ENCODE results near the gene TARDBP. TPM values are rescaled to one million over a fixed set of nuclear protein-coding genes. Genes with fewer than 3 reads are reported as not detected.
"Not testable (repeated sequence)": the region's sequence is repeated elsewhere in the genome, so short reads cannot be mapped to it uniquely, and the experiment has no call there.

Gene TARDBP
- total RNA-seq, 1 donor from 2014 or later = 59.1 TPM

DNA sequence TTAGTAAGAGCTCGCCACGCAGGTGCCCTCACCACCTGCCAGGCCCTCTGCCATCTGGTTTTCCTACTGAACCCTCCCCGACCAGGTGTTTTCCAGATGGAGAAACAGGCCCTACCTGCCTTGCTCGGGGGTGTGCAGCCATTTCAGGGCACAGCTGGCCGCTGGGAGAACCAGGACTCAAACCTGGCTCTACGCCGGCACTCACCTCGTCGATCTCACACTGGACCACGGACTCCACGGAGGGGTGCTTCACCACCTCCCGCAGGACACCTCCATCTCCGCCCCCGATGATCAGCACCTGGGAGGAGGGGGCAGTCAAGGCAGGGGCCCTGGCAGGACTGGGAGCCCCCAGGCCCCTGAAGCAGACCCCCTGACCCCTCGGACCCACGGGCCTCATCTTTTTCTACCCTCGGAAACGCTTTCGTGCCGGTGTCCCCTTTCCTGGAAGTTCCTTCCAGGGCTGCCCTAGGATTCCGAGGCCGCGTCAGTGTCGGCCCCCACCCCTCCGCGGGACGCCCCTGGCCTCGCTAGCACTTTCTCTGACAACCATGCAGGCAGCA, 46.2 kb downstream of the TARDBP start:
- no peak for DNase-seq (ENCODE audit: low spot score)
- ATAC-seq = no peak

DNA sequence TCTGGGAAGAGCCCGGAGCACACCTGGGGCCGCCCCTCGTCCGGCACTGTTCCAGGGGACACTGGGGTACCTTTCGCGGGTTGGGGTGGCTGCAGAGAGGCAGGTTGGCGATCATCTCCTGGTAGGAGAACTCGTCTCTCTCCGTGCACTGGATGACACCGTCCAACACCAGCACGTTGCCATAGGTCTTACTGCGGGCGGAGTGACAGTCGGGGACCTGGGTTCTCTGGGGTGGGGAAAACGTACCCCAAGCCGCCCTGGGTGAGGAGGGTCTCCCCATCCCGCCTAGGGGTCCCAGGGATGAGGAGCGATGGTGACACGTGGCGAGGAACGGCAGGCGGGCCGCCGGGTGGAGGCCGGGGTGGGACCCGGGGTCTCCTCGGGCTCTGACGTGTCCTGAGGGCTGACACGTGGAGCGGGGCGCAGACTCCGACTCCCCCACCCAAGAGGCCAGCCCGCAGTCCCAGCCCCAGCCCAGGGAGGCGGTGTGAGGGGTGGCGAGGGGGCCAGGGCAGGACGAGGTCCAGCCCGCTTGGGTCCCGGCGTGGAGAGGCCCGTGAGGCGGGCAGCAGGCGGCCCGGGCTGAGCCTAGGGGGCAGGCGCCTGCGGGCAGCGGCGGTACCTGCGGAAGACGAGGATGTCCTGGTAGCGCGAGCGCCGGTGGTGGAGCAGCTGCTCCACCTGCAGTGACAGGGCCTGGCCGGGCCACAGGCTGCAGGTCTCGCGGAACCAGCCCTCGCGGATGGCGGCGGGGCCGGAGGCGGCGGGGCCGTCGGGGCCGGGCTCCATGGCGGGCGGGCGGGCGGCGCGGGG, 46.9 kb downstream of the TARDBP start:
- ATAC-seq (peak; percentile 2), DNase-seq (ENCODE audit: low spot score) (no peak)

DNA sequence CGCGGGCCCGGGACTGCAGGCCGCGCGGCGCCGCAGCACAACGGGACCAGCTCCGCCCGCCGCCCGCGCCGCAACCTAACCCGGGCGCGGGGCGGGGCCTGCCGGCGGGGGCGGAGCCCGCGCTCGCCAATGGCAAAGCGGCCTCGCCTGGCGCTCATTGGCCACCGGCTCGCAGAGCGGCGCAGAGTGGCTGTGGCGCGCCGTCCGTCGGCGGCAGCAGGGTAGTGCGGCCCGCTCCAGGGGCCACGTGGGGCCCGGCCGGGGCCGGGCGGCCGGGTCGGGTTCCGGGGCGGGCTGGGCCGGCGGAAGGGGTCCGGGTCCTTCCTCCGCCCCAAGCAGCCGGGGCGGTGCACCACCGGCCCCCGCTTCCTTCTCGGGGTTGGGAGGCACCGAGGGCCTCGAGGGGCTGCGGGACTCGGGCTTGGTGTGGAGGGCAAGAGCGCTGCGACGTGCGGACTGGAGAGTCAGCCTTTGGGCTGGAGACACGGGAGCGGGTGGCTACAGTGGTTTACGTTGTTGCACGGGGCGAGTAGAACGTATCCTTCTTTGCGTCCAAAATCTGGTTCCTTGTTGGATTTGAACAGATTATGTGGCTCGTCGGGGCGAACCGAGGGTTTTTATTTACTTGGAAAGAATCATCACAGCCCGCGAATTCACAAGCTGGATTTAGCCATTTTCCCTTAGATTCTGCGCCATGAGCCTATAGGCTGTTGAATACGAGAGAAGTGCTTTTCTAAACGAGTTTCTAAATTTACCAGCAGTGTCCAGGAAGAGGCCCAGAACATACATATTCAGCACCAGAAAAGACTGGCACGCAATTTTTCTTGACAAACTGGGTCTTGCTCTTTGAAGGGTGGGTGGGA, 47.7 kb downstream of the TARDBP start, which contains the start of gene SRM:
Gene SRM (minus strand): TSS at position 51 of the 863 bp plus-strand sequence. CDS start 75 bp downstream, outside the sequence.
- ATAC-seq (peak; percentile 95), DNase-seq (ENCODE audit: low spot score) (peak; percentile 94)

DNA sequence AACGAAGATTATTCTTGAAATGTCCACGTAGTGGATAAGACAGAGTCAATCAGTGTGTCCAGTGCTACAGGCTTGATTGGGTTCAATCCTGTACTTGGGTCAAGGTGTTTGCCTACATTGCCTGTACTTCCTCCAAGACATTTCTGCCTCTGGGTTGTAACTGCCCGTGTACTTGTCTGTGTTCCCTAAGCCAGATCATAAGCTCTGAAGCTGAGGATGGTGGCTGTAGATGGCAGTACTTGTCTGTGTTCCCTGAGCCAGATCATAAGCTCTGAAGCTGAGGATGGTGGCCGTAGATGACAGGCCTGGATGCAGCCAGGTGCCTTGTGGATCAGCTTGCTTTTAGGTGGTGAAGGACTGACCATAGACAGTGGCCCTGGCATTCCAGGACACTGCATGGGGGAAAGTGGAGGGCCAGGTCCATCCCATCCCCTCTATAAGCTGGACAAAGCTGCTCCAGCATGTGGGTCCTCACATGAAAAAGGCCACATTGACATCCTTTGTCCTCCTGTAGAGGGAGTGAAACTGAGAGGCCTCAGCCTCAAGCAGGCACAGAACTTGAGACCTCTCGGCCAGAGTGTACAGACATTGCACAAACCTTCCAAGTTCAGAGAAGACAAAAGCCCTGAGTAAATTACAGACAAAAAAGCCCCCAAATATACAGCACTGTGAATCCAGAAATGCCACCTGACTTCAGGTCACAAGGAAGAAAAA, 49.4 kb downstream of the TARDBP start:
- DNase-seq (ENCODE audit: low spot score) (no peak), ATAC-seq (no peak)

DNA sequence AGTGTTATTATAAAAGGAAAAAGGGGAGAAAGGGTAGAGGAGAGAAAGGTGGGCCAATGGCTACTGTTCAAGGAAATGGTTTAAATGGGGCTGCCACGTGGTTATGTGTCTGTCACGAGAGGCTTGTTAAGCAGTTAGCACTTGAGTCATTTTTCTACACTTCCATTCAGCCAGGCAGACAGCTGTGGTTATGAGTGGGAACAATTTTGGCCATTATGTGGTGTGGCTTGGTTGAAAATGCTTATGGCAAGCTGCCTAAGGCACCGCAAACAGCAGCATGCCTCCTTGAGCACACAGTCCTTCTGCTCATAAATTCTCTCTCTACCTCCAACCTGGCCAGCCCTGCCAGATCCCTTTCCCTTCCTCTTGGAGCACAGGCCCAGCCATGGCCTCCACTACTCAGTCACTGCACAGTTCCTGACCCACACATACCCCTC, 50.5 kb downstream of the TARDBP start:
- ATAC-seq (no peak), DNase-seq (ENCODE audit: low spot score) (no peak)

DNA sequence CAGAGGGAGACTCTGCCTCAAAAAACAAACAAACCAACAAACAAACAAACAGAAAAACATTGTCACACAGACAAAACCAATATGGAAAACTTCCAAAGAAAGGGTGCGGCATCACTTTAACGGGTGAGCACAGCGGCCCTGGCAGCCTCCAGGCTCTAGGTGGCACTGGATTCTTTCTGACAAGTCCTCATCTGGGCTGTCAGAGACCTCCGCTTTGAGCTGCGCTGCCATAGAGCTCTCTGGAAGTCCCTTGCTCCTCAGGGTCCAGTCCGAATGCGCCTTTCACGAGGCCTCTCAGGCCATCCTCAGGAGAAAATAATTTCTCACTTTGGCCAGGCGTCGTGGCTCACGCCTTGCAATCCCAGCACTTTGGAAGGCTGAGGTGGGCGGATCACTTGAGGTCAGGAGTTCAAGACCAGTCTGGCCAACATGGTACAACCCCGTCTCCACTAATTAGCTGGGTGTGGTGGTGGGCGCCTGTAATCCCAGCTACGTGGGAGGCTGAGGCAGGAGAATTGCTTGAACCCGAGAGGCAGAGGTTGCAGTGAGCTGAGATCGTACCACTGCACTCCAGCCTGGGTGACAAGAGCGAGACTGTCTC, 51.6 kb downstream of the TARDBP start:
- ATAC-seq = not testable (repeated sequence)

DNA sequence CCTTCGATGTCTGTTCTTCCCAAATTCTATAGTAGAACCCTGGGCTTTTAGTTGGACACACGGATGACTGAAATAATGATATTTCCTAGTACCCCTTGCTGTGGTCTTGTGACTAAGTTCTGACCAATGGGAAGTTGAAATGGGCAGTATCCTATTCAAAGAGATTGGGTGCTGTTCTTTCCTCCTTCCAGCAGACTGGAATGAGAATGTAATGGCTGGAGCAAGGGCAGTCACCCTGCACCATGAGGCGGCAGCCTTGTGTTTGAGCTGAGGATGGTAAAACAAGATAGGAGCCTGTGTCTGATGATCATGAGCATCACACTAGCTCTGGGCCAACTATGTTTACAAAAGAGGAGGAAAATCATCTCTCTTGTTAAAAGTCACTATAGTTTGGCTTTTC, 52.5 kb downstream of the TARDBP start:
- ATAC-seq = no peak
- no peak for DNase-seq (ENCODE audit: low spot score)

More for the DNA sequence above, 51.6 kb downstream of the TARDBP start:
- not testable (repeated sequence) for DNase-seq (ENCODE audit: low spot score)

DNA sequence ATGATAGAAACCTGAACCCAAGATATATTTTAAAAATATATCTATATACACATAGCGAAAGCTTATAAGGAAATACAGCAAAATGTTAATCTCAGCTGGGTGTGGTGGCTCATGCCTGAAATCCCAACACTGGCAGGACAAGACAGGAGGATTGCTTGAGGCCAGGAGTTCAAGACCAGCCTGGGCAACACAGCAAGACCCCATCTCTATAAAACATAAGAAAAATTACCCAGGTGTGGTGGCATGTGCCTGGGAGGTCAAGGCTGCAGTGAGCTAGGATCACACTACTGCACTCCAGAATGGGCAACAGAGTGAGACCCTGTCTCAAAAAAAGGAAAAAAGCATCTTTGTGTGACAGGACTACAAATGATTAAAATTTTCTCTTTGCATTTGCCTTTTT, 53.3 kb downstream of the TARDBP start:
- DNase-seq (ENCODE audit: low spot score) (no peak), ATAC-seq (no peak)

DNA sequence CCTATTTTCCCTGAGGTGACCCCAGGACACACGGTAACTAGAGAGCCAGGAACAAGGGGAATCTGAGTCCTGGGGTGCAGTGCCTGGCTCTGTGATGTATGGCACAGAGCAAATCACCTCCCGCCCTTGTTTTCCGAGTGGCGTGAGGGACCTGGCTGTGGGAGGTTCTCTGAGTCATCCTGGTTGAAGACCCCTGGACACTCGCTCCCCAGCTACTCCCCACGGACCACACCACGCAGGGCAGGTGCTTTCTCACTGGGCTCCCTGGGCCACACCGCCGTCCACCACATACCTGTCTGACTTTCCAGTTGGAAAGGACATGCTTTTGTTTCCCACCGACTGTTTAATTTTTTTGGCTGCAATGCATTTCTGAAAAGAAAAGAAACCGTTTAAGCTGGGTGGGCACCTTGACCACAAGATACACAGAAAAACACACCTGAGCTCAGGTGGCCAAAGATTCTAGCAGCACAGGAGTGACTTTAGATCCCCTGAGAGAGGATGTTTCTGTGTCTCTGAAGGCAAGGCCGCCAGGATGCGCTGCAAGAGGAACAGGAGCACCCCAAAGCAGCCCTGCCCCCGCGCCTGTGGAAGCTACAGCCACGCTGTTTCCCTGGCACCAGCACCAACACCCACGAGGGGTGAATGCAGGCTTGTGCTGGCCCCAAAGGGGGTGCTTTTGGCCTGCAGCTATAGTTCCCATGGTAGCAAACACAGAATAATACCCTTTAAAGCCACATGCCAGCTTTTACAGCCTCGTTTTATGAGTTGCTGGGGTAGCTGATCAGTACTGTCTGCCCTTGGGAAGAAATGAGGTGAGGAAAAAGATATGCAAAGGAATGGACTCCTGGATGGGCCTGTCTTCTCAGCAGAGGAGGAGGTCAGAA, 55.5 kb downstream of the TARDBP start:
- DNase-seq (ENCODE audit: low spot score) (no peak), ATAC-seq (no peak)

DNA sequence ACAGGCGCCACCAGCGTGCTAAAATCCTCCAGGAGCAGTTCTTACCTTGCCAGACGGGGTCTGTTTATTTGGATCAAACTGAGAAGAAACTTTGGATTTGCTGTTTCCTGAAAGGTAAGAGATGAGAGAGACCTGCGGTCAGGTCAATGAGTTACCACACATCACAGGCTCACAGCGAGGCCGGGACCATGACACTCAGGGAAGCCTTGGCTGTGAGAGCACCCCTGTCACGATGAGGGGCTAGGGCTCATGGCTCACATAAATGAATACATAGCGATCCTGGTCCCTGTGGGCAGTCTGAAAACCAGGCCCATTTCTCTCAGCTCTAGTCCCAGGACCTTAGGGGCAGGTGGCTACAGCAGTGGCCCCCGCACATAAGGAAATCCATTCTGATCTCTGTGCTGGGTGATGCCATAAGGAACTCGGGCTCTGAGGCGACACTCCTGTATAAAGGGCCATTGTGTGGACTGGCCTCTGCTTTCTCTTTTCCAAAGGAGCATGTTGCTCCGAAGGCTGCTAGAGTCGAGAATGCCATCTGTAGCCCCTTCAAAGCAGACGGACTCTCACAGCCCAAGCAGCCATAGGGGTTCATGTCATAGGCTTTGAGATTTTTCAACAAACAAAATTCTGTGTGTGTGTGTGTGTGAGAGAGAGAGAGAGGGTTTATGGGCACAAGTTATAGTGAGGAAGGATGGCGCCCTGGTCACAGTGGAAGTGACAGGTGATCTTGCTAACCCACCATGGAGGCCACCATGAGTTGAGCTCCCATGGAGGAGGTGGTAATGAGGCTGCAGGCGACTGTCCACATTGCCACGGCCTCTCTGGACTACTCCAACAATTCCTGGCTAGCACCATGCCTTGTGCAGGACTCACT, 56.4 kb downstream of the TARDBP start:
- DNase-seq (ENCODE audit: low spot score) (no peak), ATAC-seq (no peak)

DNA sequence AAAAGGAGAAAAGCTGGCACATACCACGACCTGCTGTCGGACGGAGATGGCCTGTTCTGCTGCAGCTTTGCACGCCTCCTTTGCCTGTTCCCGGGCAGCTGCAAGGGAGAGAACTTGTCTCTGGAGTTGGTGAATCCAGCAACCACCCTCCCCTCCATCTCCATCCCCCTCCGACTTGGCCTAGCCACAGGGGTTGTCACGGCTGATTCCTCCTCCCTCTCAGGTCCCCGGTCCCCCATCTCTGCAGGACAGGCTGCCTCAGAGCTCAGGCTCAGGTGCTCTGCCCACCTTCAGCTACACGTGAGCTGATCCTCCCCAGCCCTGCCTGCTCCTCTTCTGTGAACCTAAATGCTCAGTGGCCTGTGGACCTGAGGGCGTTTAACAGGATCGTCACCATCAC, 58.4 kb downstream of the TARDBP start:
- no peak for DNase-seq (ENCODE audit: low spot score)
- no peak for ATAC-seq

DNA sequence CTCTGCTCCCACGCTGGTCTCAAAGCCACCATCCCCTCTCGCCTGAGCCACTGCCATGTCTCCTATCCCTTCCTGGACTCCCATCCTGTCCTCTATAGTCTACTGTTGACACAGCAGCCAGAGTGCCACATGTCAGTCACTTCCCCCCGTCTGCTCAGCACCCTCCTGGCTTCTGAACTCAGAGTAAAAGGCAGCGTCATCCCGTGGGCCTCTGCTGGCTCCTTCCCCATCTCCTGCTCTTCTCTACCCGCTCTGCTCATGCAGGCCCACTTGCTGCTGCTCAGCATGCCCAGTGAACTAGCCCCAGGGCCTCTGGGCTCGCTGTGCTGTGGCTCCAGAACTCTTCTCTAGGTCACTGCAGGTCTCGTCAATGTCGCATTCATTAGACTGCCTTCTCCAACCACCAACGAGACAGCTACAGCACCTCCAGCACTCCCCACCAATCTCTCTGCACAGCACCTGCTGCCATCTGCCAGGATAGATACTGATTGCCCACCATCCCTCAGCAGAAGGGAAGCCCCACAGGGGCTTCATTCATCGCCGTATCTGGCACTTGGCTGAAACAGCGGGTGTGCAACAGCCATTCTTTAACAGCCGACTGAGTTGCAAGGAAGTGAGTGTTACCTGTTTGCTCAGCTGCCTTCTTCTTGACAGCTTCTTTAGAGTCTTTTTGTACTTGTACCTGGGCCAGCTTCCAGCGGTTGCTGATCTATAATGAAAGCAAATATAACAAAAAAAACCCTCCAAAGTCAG, 59.2 kb downstream of the TARDBP start:
- DNase-seq (ENCODE audit: low spot score) (no peak), ATAC-seq (no peak)

DNA sequence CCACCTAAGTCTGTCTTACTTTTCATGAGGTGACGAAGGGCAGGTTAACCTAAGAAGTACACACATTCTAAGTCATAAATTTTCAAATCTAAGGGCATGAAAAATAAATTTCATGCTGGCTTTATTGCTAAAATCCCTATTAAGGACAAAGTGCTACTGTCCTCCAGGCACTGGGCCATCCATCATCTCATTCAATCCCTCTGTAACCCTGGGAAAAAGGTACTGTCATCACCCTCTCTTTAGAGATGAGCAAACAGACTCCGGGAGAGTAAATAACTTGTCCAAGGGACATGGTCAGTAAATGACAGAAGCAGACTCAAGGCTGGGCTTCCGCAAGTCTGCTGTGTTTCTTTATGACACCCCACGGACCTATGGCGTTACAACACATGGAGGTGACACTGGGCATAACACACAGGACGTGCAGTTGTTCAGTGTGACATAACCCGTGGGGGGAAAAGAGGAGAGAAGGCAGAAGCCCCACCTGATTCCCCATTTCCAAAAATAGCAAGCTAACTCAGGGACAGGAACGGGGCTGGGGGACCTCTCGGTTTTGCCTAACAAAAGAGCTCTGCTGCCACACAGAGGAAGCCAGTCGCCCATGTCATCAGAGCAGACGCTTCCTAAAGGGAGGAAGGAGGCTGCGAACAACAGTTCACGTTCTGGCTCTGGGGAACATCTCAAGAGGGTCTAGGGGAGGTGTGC, 59.9 kb downstream of the TARDBP start:
- no peak for DNase-seq (ENCODE audit: low spot score)
- ATAC-seq = no peak

DNA sequence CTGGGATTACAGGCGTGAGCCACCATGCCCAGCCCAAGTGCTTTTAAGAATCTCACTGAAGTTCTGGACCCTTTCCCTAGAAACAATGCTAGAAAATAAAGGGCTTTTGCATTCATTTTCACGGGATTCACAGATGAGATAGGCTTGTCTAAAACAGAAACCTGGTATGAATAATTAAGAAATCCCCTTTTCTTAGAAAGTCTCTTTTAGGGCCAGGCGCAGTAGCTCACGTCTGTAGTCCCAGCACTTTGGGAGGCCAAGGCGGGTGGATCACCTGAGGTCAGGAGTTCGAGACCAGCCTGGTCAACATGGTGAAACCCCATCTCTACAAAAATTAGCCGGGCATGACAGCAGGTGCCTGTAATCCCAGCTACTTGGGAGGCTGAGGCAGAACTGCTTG, 60.9 kb downstream of the TARDBP start:
- not testable (repeated sequence) for DNase-seq (ENCODE audit: low spot score); ATAC-seq

Data from left lobe of liver (tissue), 2 donors.